PC-3 (cell line): ENCODE results near the gene CAPG. TPM values are rescaled to one million over a fixed set of nuclear protein-coding genes. Genes with fewer than 3 reads are reported as not detected.

Experiments
- ATAC-seq: fragments of 200-7000 bp; cut with Tn5 transposase; 2 replicates; pipeline ENCODE4 v1.9.1; 2020; ENCODE audit warnings: mild to moderate bottlenecking, moderate library complexity
- BruUV-seq: library from RNA; stranded (reverse); fragments of 400-500 nt; replicated peaks from 2 replicates; lab custom pipeline; 2021; lab: Mats Ljungman, UMichigan
- CTCF ChIA-PET: fragments of 300-600 bp; sonication (Branson Sonifier 250); formaldehyde crosslinking; loops from one replicate; lab custom pipeline; 2022; ENCODE audit warnings: antibody characterized with exemption; lab: Charles Lee
- POLR2A ChIA-PET: fragments of 300-600 bp; sonication (Branson Sonifier 250); formaldehyde crosslinking; loops from one replicate; lab custom pipeline; 2022; ENCODE audit warnings: antibody characterized with exemption; ENCODE audit not compliant: unreplicated experiment; lab: Charles Lee
- DNase-seq: peaks from one replicate; pipeline ENCODE4 v3.0.0-alpha.2; 2015
- H2AFZ ChIP-seq: fragments of 300-600 bp; sonication (generic); 2 replicates; pipeline ENCODE4 v1.6.0; 2016; ENCODE audit warnings: antibody characterized with exemption, low read length
- H3F3A ChIP-seq: fragments of 300-600 bp; sonication (generic); one replicate; pipeline ENCODE4 v1.6.0; 2017; ENCODE audit warnings: antibody characterized with exemption, low read length, control low read depth, mild to moderate bottlenecking; ENCODE audit not compliant: unreplicated experiment
- H3K27ac ChIP-seq: fragments of 300-600 bp; sonication (generic); 2 replicates; pipeline ENCODE4 v1.5.1; 2016; ENCODE audit warnings: mild to moderate bottlenecking, low read length
- H3K27me3 ChIP-seq: fragments of 300-600 bp; sonication (generic); 2 replicates; pipeline ENCODE4 v1.6.1; 2016; ENCODE audit warnings: low read length, mixed read lengths
- H3K36me3 ChIP-seq: fragments of 300-600 bp; sonication (generic); 2 replicates; pipeline ENCODE4 v1.6.1; 2016; ENCODE audit warnings: low read depth, mixed run types, low read length, mixed read lengths
- H3K4me1 ChIP-seq: fragments of 300-600 bp; sonication (generic); 2 replicates; pipeline ENCODE4 v1.5.1; 2016; ENCODE audit warnings: low read length; ENCODE audit not compliant: insufficient read depth
- H3K4me2 ChIP-seq: fragments of 300-600 bp; sonication (generic); 2 replicates; pipeline ENCODE4 v1.6.0; 2016; ENCODE audit warnings: low read length
- H3K4me3 ChIP-seq: fragments of 300-600 bp; sonication (generic); 2 replicates; pipeline ENCODE4 v1.5.1; 2016; ENCODE audit warnings: mild to moderate bottlenecking, low read length, mixed read lengths
- H3K79me2 ChIP-seq: fragments of 300-600 bp; sonication (generic); 2 replicates; pipeline ENCODE4 v1.6.1; 2017; ENCODE audit warnings: low read length, mixed read lengths
- H3K9ac ChIP-seq: fragments of 300-600 bp; sonication (generic); 2 replicates; pipeline ENCODE4 v1.6.0; 2016; ENCODE audit warnings: mild to moderate bottlenecking, low read length
- H3K9me2 ChIP-seq: fragments of 300-600 bp; sonication (generic); replicated peaks from 2 replicates; pipeline ENCODE4 v1.6.1; 2016; ENCODE audit warnings: mixed run types, low read length, mixed read lengths
- H3K9me3 ChIP-seq: fragments of 300-600 bp; sonication (generic); 2 replicates; pipeline ENCODE4 v1.6.1; 2016; ENCODE audit warnings: low read length, mixed read lengths
- H4K20me1 ChIP-seq: fragments of 300-600 bp; sonication (generic); 2 replicates; pipeline ENCODE4 v1.6.1; 2016; ENCODE audit warnings: low read length, mixed read lengths
- EZH2 ChIP-seq: fragments of 300-600 bp; sonication (generic); IDR thresholded peaks from one replicate; pipeline ENCODE4 v1.6.1; 2017; ENCODE audit warnings: antibody characterized with exemption, mild to moderate bottlenecking, low read length; ENCODE audit not compliant: unreplicated experiment
- EZH2phosphoT487 ChIP-seq: fragments of 300-600 bp; sonication (generic); IDR thresholded peaks from 2 replicates; pipeline ENCODE4 v1.6.1; 2018; ENCODE audit warnings: mild to moderate bottlenecking, antibody characterized with exemption, low read length, borderline replicate concordance
- intact Hi-C: fragments of 100-400 bp; cut with micrococcal nuclease; formaldehyde crosslinking; loops from 2 replicates; pipeline ENCODE4 v1.9.0; 2023
- total RNA-seq: library from RNA; depleted of rRNA; stranded (reverse); fragments of >200 nt; gene quantifications from 2 replicates; pipeline ENCODE4 v1.2.3, GENCODE V29; 2014
- TF ChIP-seq, protein P1 (sequence below): fragments of 300-600 bp; sonication (generic); conservative IDR thresholded peaks from 2 replicates; pipeline ENCODE4 v1.5.1; 2017; ENCODE audit warnings: antibody characterized with exemption, low read depth, mild to moderate bottlenecking, low read length

The CAPG gene
- total RNA-seq, 1 experiment from 2014 or later: 221 TPM

GRCh38 chr2:85354286-85355072, 55.7 kb downstream of the CAPG start, which contains the start of the genes ELMOD3 and RETSAT:
Gene ELMOD3 (plus strand): TSS chr2:85354769. CDS start chr2:85357199, 2,430 bp downstream.
Gene RETSAT (minus strand): TSS chr2:85354528. CDS start chr2:85354507, 21 bp downstream.
- Histone ChIP-seq H3K4me1 (peaks cover 32% of the 10 kb centered on the region), H3K27me3 (no peaks in the 10 kb centered on the region), H4K20me1 (peaks cover 12% of the 10 kb centered on the region; the same call in 1 of the 2 replicates), H3K27ac (peak within 1 kb of the TSS; percentile 61), H3K4me2 (peak within 1 kb of the TSS; percentile 93), H3K36me3 (peaks cover 23% of the 10 kb centered on the region), H3F3A (no peaks in the 10 kb centered on the region), H3K9me3 (no peaks in the 10 kb centered on the region), H3K9me2 (no peaks in the 10 kb centered on the region), H3K79me2 (peaks cover 49% of the 10 kb centered on the region), H3K9ac (peak within 1 kb of the TSS; percentile 89), H3K4me3 (peak within 1 kb of the TSS; percentile 84), H2AFZ (peak within 1 kb of the TSS; percentile 97)
- TF ChIP-seq, protein P1, sequence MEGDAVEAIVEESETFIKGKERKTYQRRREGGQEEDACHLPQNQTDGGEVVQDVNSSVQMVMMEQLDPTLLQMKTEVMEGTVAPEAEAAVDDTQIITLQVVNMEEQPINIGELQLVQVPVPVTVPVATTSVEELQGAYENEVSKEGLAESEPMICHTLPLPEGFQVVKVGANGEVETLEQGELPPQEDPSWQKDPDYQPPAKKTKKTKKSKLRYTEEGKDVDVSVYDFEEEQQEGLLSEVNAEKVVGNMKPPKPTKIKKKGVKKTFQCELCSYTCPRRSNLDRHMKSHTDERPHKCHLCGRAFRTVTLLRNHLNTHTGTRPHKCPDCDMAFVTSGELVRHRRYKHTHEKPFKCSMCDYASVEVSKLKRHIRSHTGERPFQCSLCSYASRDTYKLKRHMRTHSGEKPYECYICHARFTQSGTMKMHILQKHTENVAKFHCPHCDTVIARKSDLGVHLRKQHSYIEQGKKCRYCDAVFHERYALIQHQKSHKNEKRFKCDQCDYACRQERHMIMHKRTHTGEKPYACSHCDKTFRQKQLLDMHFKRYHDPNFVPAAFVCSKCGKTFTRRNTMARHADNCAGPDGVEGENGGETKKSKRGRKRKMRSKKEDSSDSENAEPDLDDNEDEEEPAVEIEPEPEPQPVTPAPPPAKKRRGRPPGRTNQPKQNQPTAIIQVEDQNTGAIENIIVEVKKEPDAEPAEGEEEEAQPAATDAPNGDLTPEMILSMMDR: no peak
- TF ChIP-seq EZH2phosphoT487: no peak
- CTCF ChIA-PET: interaction anchor here (0.6 kb wide), 1 partner anchor 178 kb away, joined by 3 read pairs; no protein-coding TSS in a partner anchor
- intact Hi-C loops: loop anchor here (1.0 to 5.0 kb wide), 2 partner anchors 15 to 53 kb away; no protein-coding TSS in a partner anchor
- POLR2A ChIA-PET: interaction anchor here (0.7 to 1.3 kb wide), 2 partner anchors 67 to 184 kb away, joined by 4 read pairs; partner anchors contain the start of gene MAT2A
- ATAC-seq (peak; percentile 97), DNase-seq (peak; percentile 99)
- no TSS peak for BruUV-seq

- Histone ChIP-seq H3K36me3 (peaks cover 26% of the 10 kb centered on the region), H3K9ac (peak overlapping the region; percentile 89), H3F3A (no peaks in the 10 kb centered on the region), H3K4me1 (peaks cover 32% of the 10 kb centered on the region), H3K9me3 (no peaks in the 10 kb centered on the region), H3K27ac (peak overlapping the region; percentile 61), H2AFZ (peak overlapping the region; percentile 44), H4K20me1 (peaks cover 12% of the 10 kb centered on the region; the same call in 1 of the 2 replicates), H3K79me2 (peaks cover 49% of the 10 kb centered on the region), H3K4me2 (peak overlapping the region; percentile 93), H3K9me2 (no peaks in the 10 kb centered on the region), H3K4me3 (peak overlapping the region; percentile 84), H3K27me3 (no peaks in the 10 kb centered on the region)
- peak; percentile 45 for ATAC-seq
- CTCF ChIA-PET: interaction anchor here (0.6 kb wide), 1 partner anchor 242 kb away, joined by 3 read pairs; the partner anchor contains the start of gene RNF181
- peak; percentile 51 for DNase-seq
- POLR2A ChIA-PET: interaction anchor here (0.7 to 1.3 kb wide), 2 partner anchors 67 to 185 kb away, joined by 4 read pairs; partner anchors contain the start of gene MAT2A
- TSS peak; percentile 77 for BruUV-seq
- intact Hi-C loops: loop anchor here (1.0 to 5.0 kb wide), 2 partner anchors 15 to 53 kb away; no protein-coding TSS in a partner anchor
- TF ChIP-seq EZH2: no peak
- TF ChIP-seq, protein P1: no peak
- no peak for TF ChIP-seq EZH2phosphoT487
These were observed 56.3 kb downstream of the CAPG start for GRCh38 chr2:85353876-85354285.
